Muscle of arm (tissue), 12 donors: Measurements from ENCODE around the gene PPP4R1. TPM values are rescaled to one million over a fixed set of nuclear protein-coding genes. Genes with fewer than 3 reads are reported as not detected.

Experiments used
- DNase-seq: peaks from one replicate; pipeline ENCODE4 v3.0.0-alpha.2; 2013
- polyA plus RNA-seq, 12 donors: library from polyadenylated mRNA; unstranded; fragments of 120-200 nt; gene quantifications; one replicate each; pipeline ENCODE4 v1.2.1, GENCODE V29; 2013; ENCODE audit not compliant: insufficient read length in 12 of 12

Gene PPP4R1
- polyA plus RNA-seq, 12 donors = 50.5 to 103 (median 67.9) TPM; not detected in 1

- DNase-seq = no peak
These were observed 61.7 kb downstream of the PPP4R1 start for GRCh38 chr18:9552616-9553015.

- DNase-seq = no peak
These were observed 62.2 kb downstream of the PPP4R1 start for GRCh38 chr18:9552191-9552590.

GRCh38 chr18:9550429-9550828 lies 63.9 kb downstream of the PPP4R1 start:
- DNase-seq = no peak

GRCh38 chr18:9549405-9549804 lies 65.0 kb downstream of the PPP4R1 start:
- DNase-seq = no peak

GRCh38 chr18:9547782-9548181 lies 66.6 kb downstream of the PPP4R1 start:
- no peak for DNase-seq

- no peak for DNase-seq
These were observed 67.9 kb downstream of the PPP4R1 start for GRCh38 chr18:9546468-9546867.

- no peak for DNase-seq
These were observed 69.3 kb downstream of the PPP4R1 start for GRCh38 chr18:9545029-9545428.

GRCh38 chr18:9542924-9543323 lies 71.4 kb downstream of the PPP4R1 start:
- DNase-seq = no peak

- no peak for DNase-seq
These were observed 74.4 kb downstream of the PPP4R1 start for GRCh38 chr18:9539938-9540337.

- no peak for DNase-seq
These were observed 75.1 kb downstream of the PPP4R1 start for GRCh38 chr18:9539283-9539682.

- DNase-seq = no peak
These were observed 76.7 kb downstream of the PPP4R1 start for GRCh38 chr18:9537677-9538076.

GRCh38 chr18:9536354-9537152 lies 77.8 kb downstream of the PPP4R1 start:
- no peak for DNase-seq

GRCh38 chr18:9535430-9535991 lies 78.8 kb downstream of the PPP4R1 start:
- peak; percentile 77 for DNase-seq

GRCh38 chr18:9534844-9535243 lies 79.5 kb downstream of the PPP4R1 start:
- no peak for DNase-seq

- DNase-seq = no peak
These were observed 82.5 kb downstream of the PPP4R1 start for GRCh38 chr18:9531791-9532410.

GRCh38 chr18:9530226-9531009 lies 83.9 kb downstream of the PPP4R1 start:
- DNase-seq = no peak

- DNase-seq = no peak
These were observed 87.9 kb downstream of the PPP4R1 start for GRCh38 chr18:9526458-9526857.

GRCh38 chr18:9522952-9523351 lies 91.4 kb downstream of the PPP4R1 start:
- no peak for DNase-seq

- DNase-seq = no peak
These were observed 92.6 kb downstream of the PPP4R1 start for GRCh38 chr18:9521770-9522169.

- DNase-seq = no peak
These were observed 93.7 kb downstream of the PPP4R1 start for GRCh38 chr18:9520666-9521065.

GRCh38 chr18:9519399-9519798 lies 95.0 kb downstream of the PPP4R1 start:
- DNase-seq = peak; percentile 31

GRCh38 chr18:9517869-9518268 lies 96.5 kb downstream of the PPP4R1 start:
- no peak for DNase-seq
